Hippocampal formation (tissue), 2 donors: ENCODE data around the gene PYCR2.
"Not testable (repeated sequence)": the region's sequence is repeated elsewhere in the genome, so short reads cannot be mapped to it uniquely, and the experiment has no call there.

ENCODE experiments used
- DNase-seq, 2 donors: peaks; one replicate each; lab custom pipeline; 2025; lab: John Stamatoyannopoulos, UW

The PYCR2 gene

DNA sequence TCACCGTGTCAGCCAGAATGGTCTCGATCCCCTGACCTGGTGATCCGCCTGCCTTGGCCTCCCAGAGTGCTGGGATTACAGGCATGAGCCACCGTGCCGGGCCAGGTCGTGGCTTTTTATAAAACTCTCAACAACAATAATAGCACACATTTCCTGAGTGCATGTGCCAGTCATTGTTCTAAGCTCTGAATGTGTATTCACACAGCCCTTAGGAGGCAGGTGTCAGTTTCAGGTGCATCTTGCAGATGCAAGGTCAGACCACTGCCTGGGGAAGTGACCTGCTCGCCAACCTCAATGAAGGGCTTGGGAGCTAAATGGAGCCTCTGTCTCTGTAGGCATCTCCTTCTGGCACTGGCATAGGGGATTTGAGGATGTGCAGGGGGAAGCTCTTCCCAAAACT lies 18.5 kb upstream of the PYCR2 start:
- no peak for DNase-seq

DNA sequence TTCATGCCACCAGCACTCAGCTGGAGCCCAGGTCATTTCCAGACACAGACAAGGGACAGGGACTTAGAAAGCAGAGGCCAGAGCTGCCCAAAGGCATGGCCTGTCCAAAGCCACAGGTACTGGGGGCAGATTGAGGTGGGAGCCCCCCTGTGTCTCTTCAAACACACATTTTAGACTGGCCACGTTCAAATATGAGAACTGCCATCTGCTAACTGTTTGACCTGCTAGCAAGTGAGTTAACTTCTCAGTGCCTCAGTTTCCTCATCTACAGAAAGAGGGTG lies 17.8 kb upstream of the PYCR2 start:
- DNase-seq: no peak

DNA sequence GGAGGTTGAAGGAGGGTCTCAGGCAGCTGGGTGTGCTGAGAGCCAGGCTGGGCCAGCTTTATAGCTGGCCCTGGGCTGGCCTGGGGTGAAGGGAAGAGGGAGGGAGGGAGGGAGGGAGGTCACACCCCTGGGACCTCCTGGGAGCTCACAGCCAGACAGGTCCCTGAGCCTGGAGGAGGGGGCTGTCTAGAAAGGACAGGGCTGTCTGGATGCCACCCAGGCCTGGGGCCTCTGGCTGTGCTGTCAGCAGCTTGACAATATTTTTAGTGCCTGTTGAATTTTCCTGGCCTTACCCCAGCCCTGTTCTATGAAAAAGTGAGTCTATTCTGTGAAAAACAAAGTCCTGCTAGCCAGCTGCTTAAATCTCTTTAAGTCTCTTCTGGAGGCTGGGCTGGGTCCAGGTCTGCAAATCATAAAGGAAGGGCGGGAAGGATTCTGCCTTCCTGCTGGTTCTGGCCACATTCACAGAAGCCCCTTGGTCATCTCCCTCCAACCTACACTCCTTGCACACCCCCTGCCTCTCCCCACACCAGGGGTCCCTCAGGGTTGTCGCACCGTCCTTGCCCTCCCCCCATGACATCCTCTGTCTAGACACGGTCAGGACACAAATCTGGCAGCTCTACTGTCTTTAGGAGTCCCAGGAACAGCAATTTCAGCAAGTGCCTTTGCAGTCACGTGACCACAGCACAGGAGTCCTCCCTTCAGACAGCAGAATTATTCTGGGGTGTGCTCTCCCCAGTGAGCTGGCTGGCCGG lies 17.3 kb upstream of the PYCR2 start, which contains the start of gene LEFTY2:
TSS of gene LEFTY2 (minus strand) at position 34 of the 755 bp plus-strand sequence. CDS start 80 bp downstream, outside the sequence.
- DNase-seq: no peak

DNA sequence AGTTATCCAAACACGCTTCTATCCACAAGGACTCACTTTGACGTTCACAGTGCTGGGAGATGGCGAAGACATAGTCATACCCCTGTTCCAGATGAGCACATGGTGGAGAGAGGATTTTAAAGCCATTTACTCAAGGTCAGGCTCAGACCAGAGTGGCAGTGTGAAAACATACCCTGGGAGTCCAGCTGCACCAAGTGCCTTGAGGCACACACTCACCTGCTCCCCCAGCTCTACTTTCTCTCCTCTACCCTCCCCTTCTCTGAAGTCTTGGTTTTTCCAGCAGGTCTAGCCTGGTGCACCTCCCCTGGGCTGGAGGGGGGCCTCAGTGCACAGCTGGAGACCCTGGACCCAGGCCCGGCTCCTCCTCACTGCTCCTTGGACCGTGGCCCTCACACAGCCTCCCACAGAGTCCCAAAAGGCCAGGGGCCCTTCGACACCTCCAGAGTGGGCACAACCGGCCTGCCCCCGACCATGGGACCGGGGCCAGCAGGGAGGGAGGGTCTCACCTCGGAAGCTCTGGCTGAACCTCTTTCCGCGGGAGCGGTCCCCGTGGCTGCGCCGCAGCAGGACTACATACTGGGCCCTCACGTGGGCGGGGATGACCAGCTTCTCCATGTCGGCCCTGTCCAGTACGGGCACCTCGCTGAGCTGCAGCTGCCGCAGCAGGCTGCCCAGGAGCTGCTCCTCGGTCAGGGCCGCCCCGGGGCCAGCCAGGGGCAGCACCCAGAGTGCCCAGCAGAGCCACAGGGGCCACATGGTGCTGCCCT lies 16.5 kb upstream of the PYCR2 start:
- DNase-seq: no peak

DNA sequence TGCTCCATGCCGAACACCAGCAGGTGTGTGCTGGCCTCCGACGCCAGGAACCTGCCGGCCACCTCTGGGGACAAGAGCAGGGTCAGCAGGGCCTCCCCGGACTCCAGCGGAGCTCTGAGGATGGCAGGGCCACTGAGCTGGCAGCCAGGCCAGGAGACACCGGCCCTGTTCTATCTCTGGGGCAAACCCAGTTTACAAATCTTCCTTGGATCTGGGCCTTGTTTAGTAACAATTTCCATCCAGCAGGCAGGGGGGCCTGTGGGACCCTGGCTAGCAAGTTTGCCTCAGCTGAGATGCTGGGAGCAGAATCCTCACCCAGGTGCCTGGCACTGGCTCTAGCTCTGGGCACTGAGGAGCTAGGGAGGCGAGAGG lies 15.9 kb upstream of the PYCR2 start:
- not testable (repeated sequence) for DNase-seq

DNA sequence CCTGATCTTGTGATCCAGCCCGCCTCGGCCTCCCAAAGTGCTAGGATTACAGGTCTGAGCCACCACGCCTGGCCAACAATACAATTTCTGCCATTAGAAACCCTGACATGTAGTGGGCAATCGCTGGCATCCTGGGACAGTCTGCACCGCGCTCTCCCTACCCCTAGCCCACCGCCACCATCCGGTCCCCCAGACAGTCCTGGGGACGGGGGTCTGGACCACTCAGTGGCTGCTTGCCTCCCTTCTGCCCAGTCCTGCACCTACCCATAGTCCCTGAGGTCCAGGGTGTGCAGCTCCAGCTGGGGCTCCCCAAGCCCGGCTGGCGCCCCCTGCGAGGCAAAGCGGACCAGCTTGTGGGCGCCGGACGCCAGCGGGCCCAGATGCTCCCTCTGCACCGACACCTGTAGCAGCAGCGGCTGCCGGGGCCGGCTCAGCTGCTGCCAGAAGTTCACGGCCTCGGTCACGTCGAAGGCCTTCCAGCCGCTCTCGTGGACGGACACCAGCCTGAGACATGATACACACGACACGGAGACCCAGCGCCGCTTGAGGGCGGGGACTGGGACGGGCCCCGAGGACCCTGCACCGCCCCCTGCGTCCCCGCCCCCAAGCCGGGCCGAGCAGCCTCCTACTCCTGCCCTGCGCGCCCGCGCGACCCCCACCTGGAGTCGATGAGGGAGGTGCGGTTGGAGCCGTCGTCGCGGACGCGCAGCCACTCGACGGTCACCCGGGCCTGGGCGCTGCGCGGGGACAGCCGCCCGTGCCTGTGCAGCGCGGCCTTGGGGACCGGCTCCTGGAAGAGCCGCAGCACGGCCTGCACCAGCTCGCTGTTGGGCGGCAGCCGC lies 15.3 kb upstream of the PYCR2 start:
- DNase-seq: not testable (repeated sequence)

DNA sequence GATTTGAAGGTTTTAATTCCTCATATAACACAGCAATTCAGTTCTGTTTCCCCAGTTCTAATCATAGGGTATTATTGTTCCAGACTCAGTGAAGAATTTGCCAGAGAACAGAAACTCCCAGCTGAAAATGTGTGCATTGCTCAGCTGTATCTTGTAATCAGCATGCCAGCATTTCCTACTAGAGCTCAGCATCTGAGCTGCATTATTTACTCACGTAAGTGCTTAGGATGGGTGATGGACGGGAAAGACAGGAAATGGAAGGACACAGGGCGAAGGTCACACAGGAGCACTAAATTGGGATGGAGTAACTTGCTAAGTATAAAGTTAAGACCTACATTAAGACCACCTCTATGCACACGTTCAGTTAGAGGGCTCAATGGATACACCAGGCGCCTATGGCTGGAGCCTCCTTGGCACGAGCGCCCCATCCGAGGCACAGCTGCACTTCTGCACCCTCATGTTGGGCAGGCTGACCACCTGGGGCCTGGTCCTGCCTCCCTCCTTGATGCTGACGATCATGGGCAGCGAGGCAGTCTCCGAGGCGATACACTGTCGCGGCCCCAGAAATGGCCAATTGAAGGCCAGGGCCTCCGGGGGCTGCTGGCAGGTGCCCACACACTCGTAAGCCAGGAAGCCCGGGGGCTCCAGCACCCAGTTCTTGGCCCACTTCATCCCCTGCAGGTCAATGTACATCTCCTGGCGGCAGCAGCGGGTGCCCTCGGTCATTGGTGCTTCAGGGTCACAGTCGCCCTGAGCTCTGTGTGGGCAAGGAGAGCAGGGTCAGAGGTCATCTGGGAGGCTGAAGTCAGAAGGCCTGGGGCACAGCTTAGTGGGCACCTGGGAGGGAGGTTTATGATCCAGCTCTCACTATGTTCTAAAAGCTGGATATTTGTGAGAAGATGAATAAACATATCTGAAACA lies 13.3 kb upstream of the PYCR2 start:
- no peak for DNase-seq

DNA sequence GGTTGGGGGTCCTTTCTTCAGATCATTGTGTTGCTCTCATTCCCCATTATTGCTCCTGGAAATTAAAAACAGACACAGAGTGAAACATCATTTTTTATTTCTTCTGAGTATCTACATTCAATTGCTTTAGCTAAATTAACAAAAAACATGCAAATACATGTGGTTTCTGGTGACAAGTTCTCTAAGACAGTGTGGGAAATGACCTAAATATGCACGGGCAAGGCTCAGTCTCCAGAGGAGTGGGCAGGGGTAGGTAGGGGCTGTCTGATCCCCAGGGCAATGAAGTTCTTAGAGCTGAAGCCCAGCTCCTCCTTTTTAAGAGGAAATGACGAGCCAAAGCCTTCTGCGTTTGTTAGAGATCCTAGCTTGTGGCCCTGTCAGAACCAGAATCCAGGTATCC lies 12.5 kb upstream of the PYCR2 start:
- DNase-seq: no peak

DNA sequence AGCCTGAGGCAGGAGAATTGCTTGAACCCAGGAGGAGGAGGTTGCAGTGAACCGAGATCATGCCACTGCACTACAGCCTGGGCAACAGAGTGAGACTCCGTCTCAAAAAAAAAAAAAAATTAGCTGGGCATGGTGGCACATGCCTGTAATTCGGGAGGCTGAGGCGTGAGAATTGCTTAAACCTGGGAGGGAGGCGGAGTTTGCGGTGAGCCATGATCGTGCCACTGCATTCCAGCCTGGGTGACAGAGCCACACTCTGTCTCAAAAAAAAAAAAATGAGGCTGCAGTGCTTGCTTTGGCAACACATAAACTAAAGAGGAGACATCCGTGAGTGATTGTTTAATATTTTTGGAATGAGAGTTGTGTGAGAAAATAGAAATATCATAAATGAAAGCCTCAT lies 12.0 kb upstream of the PYCR2 start:
- not testable (repeated sequence) for DNase-seq

DNA sequence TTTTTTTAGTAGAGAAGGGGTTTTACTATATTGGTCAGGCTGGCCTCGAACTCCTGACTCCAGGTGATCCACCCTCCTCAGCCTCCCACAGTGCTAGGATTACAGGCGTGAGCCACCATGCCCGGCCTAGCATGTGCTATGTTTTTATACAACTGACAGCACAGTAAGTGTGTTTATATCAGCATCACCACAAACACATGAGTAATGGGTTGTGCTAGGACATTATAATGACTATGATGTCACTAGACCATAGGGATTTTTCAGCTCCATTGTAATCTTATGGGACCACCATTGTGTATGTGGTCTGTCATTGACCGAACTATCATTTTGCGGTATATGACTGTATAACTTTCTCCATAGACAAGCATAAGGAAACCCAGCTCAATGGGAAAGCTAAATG lies 10.7 kb upstream of the PYCR2 start:
- DNase-seq: no peak

DNA sequence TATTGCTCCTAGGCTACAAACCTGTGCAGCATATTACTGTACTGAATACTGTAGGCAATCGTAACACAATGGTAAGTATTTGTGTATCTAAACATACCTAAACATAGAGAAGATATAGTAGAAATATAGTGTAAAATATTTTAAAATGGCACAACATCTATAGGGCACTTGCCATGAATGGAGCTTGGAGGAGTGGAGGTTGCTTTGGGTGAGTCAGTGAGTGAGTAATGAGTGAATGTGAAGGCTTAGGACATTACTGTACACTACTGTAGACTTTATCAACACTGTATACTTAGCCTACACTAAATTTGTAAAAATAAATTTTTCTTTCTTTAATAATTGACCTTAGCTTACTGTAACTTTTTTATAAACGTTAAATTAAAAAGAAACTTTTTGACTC lies 9.0 kb upstream of the PYCR2 start:
- DNase-seq: no peak

DNA sequence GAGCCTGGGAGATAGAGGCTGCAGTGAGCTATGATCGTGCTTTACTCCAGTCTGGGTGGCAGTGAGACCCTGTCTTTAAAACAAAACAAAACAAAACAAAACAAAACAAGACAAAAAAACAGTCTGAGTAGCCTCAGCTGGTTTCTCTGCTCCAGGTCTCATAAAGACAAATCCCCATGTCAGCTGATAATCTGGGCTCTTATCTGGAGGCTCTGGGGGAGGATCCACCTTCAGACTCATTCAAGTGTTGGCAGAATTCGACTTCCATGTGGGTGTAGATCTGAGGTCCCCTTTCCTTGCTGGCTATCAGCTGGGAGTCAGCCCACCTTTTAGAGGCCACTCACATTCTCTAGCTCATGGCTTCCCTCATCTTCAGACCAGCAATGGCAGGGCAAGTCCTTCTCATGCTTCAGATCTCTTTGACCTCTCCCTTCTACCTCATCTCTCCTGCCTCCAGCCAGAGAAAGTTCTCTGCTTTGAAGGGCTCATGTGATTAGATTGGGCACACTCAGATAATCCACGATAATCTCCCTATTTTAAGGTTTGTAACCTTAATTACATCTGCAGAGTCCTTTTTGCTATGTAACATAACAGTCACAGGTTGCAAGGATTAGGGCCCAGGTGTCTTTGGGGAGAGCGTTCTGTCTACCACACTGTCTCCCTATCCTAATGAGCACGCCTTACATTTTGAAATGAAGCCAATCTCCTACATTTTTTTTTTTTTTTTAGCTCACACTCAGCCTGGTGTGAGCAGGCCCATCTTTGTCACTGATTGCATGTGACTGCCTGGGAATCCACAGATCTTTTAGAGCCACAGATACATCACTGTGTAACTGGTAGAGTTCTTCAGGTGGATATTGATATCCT lies 7.5 kb upstream of the PYCR2 start:
- DNase-seq: no peak

DNA sequence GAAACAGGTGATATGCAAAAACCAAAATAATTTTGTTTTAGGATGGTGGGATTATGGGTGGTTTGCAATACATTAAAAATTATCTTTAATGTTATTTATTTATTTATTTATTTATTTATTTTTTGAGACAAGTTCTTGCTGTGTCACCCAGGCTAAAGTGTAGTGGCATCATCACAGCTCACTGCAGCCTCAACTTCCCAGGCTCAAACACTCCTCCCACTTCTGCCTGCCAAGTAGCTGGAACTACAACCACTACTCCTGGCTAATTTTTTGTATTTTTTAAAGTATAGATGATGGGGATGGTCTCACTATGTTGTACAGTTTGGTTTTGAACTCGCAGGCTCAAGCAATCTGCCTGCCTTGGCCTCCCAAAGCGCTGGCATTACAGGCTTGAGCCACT lies 6.5 kb upstream of the PYCR2 start:
- no peak for DNase-seq

DNA sequence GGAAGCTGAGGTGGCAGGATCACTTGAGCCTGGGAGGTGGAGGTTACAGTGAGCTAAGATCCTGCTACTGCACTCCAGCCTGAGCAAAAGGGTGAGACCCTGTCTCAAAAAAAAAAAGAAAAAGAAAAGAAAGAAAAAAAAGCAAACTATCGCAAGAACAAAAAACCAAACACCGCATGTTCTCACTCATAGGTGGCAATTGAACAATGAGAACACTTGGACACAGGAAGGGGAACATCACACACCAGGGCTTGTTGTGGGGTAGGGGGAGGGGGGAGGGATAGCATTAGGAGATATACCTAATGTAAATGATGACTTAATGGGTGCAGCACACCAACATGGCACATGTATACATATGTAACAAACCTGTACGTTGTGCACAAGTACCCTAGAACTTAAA lies 5.4 kb upstream of the PYCR2 start:
- DNase-seq: not testable (repeated sequence)

DNA sequence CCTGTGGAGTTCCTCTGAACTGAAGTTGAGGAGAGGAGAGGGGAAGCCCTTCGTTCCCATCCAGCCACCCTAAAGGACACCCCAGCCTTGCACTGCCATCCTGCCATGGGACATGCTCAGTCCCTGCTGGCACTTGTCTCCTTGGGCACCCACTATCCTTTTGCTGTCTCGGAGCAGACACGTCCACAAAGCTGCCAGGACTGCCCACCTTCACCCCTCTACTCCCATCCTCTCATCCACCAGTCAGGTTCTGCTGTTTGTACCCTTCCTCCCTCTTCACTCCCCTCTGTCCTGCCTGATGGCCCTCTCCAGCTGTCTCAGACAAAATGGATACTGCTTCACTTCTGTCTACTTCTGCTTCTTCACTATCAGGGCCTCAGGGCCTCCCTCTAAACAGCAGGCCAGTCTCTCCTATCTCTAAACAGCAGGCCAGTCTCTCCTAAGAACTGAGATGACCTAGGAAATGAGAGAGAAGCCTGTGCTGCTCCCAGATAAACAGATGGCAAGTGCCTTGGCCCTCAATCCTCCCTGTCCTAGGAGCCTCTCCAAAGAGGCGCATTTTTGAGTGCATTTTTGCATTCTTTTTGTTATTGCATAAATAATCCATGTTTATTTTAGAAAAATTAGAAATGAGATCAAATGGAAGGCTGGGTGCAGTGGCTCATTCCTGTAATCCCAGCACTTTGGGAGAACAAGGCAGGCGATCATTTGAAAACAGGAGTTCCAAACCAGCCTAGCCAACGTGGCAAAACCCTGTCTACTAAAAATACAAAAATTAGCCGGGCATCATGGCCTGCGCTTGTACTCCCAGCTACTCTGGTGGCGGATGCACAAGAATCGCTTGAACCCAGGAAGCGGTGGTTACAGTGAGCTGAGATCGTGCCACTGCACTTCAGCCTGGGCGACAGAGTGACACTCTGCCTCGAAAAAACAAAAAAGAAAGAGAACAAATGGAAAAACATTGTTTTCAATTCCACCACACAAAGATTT lies 4.4 kb upstream of the PYCR2 start:
- DNase-seq: no peak

DNA sequence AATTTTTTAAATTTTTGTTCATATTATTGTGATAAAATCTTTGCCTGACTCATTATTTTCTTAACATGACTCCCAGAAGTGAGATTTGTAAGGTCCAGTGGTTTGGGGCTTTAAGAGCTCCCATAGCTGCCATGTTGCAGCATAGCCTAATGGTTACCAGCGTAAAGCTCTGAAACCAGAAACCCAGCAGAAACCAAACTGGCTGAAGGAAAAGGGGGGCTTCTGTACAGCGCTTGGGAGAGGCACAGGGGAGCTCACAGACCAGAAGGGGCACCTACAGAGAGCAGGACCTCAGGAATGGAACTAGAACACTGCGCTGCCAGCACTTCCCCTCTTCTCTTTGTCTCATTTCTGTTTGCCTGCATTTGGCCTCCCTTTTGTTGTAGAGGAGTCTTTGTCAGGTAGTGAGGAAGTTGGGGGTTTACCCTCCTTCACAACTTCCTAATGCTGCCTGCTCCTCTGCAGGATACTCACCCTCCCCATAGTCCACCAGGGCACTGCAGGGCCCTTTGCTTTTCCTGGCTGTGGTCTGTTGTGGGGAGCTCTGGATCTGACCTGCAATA lies 2.6 kb upstream of the PYCR2 start:
- no peak for DNase-seq

DNA sequence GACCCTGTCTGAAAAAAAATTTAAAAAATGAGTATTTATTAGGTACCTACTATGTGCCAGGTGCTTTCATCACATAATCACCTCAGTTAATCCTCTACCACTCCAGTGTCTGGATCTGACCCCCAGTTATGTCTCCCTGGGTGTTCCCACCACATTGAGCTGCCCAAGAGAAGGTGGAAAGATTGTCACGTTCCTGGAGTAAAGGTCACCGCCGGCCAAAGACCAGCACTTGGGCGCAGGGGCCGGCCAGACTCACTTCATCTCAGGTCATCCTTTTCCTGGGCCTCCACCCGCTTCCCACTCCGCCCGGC lies 714 bp downstream of the PYCR2 start:
- DNase-seq: no peak

DNA sequence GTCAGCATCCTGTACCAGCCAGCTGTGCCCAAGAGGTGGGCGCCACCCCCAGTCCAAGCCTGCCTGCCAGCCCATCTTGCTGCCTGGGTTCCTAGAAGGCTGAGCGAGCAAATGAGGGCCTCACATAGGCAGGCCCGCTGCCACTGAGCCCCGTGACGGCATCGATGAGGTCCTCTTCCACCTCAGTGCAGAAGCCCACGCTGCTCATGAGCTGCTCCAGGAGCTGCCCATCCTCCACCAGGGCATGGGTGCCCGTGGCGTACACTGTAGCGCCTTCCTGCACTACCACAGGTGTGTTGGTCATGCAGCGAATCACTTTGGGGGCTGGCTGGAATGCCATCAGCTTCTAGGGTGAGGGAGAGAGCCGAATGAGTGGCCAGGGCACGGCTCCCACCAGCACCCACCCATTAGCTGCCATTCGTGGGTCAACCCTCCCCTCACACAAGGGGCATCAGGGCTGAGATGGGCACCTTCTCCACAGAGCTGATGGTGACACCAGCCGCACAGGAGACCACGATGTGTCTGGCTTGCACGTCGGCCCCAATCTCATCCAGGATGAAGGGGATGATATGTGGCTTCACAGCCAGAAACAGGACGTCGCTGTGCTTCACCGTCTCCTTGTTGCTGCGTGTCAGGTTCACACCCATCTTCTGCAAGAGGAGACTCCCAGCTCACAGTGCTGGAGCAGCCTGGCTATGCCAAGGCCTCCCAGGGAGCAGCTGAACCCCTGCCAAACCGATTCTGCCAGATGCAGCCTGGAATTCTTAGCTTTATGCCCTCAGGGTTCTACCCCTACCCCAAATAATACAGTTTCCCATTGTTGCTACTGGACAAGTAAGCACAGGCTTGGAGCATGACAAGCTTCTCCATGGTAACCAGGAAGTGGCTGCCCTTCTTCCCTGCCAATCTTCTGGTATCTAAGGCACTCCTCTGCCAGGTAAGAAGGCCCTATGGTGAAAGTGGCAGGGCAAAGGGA lies 2.0 kb downstream of the PYCR2 start:
- no peak for DNase-seq
